GM12872 (cell line): Measurements from ENCODE around the gene MTM1.

Experiments
- TF ChIP-seq, protein P1 (sequence below): IDR thresholded peaks from 3 replicates; pipeline ENCODE4 v1.5.1; 2011; ENCODE audit warnings: low read depth, mild to moderate bottlenecking, low read length, moderate library complexity; ENCODE audit not compliant: insufficient read depth

The MTM1 gene

DNA sequence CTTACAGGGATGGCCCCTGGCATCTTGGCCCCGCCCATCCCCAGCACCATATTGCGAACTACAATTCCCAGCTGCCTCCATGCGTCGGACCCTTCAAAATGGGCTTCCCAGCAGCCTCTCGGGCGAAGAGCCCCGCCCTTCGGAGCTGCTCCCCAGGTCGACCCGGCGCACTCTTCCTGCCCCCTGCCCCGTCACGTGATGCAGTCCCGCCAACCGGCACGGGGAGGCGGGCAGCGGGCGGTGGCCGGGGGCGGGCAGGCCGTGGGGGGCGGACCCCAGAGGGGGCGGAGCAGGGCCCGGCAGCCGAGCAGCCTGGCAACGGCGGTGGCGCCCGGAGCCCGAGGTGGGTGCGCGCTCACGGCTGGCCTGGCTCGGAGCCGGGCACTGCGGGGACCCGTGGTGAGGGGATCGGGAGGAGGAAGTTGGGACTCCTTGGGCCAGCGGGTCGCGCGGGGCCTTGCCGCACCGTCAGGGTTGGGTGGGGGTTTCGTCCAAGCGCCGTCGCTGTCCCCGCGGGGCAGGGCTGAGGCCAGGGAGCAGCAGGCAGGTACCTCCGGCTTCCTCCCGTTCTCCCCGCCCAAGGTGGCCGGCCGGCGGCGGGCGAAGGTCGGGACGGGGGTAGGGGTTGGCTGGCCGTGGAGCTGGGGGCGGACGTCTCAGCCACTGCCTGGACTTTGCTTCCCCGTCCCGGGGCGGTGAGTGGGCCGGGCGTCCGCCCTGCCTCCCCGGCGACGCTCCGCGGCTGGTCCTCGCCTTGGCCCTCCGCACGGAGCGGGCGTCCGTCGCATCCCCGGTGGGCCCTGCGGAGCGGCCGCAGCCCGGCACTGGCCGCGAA, at the start of gene MTM1:
MTM1 (plus strand) TSS at position 302 of the 835 bp plus-strand sequence. CDS start 23,994 bp downstream, outside the sequence.
- TF ChIP-seq, protein P1, sequence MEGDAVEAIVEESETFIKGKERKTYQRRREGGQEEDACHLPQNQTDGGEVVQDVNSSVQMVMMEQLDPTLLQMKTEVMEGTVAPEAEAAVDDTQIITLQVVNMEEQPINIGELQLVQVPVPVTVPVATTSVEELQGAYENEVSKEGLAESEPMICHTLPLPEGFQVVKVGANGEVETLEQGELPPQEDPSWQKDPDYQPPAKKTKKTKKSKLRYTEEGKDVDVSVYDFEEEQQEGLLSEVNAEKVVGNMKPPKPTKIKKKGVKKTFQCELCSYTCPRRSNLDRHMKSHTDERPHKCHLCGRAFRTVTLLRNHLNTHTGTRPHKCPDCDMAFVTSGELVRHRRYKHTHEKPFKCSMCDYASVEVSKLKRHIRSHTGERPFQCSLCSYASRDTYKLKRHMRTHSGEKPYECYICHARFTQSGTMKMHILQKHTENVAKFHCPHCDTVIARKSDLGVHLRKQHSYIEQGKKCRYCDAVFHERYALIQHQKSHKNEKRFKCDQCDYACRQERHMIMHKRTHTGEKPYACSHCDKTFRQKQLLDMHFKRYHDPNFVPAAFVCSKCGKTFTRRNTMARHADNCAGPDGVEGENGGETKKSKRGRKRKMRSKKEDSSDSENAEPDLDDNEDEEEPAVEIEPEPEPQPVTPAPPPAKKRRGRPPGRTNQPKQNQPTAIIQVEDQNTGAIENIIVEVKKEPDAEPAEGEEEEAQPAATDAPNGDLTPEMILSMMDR, result no peak

DNA sequence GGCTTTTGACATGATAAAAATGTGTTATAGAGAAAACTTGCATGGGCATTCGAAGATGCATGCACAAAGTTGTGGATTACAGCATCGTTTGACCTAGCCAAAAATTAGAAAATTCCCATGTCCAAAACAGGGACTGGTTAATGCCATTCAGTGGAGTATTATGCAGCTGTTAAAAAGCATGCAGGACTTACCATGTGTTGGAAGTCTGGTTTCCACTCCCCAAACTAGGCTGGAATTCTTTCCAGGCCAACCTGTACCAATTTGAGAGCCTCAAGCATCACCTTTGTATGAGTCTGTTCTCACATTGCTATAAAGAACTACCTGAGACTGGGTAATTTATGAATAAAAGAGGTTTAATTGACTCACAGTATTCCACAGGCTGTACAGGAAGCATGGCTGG, 45.9 kb upstream of the MTM1 start:
- TF ChIP-seq, protein P1, result no peak

DNA sequence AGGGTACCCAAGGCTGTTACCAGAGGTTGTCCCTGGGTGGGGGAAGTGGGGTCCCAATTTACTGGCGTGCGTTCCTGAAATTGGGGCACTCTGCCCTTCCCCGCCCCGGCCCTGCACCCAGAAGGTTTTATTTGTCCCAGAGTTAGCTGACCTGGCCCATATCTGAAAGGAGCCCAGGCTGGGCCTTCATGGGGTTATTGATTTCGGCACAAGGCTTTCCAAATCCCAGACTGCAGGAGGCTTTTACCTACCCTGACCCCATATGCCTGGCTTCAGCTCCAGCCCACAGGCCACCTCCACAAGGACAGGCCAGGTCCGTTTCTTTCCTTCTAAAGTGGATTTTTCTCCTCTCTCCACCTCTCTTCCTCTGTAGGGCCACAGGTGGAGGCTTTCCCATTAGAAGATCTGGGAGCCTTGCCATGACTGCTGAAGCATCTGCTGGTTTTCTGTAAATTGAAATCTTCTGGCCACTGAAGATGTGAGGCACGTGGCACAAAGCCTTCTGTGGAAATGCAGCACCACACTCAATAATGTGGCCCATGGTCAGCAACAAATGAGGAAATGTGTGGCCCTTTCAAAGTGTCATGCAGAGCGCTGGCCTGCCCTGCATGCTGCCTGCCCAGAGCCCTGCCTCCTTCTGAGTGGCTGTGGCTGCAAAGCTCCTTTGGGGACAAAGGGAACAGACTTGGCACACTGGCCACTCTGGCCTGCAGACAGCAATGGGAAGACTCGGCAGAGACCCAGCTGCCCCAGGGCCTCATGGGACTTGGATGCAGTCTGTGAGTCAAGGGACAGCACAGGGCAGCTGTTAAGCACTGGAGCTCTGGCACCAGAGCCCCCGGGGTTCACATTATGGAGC, 43.1 kb upstream of the MTM1 start:
- TF ChIP-seq, protein P1, result no peak

DNA sequence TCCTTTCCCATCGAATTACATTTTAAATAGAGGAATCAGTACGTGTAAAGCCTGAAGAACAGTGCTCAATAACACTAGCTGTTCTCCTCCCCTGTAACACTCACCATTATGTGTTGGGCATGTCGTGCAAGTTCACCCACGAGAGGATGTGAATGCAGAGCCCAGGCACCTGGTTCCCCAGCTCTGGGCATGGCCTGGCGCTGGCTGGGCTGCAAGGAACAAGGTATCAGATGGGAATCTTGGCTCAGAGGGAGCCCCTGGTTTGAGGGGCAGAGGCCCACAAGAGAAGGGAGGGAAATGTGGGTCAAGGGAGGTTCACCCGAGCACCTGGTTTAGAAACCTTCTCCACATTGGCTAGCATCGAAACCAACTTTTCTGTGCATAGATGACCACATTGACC, 41.7 kb upstream of the MTM1 start:
- TF ChIP-seq, protein P1, result no peak

DNA sequence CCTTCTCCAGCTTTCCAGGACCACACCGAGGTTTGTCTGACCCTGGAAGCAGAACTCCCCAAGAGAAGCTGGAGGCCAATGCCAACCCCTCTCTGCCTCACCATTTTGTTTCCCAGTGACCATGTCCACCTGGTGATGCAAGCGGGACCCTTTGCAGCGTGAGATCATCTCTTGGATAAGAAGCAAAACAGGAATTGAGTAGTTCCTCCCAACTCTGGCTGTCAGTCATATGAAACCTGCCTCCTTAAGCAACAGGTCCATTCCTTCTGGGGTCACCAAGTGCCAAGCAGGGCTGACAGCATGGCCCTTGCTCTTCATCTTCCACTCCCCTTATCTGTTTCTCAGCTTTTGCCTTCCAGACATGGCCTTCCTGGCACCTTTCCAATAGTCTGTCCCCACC, 41.3 kb upstream of the MTM1 start:
- TF ChIP-seq, protein P1, result no peak

DNA sequence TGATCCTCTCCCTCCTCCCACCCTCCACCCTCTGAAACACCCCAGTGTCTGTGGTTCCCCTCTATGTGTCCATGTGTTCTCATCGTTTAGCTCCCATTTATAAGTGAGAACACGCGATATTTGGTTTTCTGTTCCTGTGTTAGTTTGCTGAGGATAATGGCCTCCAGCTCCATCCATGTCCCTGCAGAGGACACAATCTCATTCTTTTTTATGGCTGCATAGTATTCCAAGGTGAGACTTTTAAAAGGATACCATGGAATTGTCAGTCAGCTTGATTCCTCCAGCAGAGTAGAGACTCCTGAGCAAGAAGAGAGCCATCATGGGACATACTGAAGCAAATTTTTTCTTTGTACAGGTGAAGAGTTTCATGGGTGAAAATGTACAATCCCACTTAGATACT, 38.8 kb upstream of the MTM1 start:
- TF ChIP-seq, protein P1, result no peak

DNA sequence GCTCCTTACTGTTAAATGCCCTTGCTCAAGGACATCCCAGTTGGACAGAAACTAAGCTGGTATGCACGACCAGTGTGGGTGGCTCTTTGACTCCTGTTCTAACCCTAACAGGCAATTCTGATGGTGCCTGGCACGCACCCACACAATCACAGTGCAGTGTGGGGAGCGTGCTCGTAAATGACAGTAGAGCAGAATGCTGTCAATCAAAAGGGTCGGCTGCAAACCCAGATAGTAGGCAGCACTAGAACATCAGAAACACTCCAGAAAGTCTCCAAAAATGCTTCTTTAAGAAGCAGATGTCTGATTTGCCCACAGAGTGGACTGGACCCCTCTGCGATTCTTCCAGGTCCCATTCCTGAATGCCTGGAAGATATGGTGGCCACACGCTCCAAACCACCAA, 37.6 kb upstream of the MTM1 start:
- TF ChIP-seq, protein P1, result no peak
